GM19468 (cell line): ENCODE results near the gene UBE4B.
A peak's percentile ranks its signal among the peaks of the same experiment; 100 is the strongest.

Experiments
- ATAC-seq: cut with Tn5 transposase; IDR thresholded peaks from one replicate; pipeline ENCODE4 v1.9.1; 2021; ENCODE audit warnings: mild to moderate bottlenecking, moderate library complexity, moderate number of reproducible peaks; ENCODE audit not compliant: unreplicated experiment; ENCODE audit errors: extremely low read depth

UBE4B gene

DNA sequence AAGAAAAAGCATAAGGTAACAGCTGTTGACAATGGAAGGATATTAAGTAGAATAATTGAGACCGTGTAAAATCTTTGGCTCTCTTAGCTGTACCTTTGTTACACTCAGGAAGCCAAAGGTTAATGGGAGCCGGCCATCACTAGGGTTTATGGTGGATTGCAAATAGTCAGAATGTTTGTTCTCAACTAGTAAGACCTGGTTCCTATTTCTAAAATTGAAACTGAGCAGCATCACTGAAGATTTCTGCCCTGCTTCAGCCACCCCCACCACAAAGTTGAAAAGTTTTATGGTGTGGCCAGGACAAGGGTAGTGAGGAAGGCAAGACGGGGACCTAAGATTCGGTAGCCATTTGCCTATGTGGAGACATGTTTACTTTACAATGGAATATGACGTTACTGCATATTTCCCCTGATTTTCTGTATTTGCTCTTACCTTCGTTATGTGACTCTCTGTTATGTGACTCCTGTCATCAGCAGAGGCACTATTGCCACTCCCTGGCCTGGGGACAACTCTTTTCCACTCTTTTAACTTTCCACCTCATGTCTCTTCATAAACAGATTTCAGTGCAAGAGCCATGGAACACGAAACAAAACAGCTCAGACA, 136.3 kb downstream of the UBE4B start:
- no peak for ATAC-seq

DNA sequence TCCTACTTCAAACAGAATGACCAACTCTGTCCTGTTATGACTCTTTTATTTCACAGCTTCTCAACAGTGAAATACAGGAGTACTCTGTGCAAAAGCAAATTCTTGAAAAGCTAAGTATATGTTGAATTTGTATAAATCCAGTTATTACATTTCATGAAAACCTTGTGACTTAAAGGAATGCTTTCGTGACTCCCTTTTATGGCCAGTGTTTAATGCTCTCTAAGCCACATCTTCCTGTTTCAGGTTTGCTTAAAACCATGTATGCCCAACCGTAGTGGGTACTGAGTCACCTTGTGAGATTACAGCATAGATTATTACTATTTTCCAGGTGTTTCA, 137.4 kb downstream of the UBE4B start:
- ATAC-seq = peak; percentile 73

DNA sequence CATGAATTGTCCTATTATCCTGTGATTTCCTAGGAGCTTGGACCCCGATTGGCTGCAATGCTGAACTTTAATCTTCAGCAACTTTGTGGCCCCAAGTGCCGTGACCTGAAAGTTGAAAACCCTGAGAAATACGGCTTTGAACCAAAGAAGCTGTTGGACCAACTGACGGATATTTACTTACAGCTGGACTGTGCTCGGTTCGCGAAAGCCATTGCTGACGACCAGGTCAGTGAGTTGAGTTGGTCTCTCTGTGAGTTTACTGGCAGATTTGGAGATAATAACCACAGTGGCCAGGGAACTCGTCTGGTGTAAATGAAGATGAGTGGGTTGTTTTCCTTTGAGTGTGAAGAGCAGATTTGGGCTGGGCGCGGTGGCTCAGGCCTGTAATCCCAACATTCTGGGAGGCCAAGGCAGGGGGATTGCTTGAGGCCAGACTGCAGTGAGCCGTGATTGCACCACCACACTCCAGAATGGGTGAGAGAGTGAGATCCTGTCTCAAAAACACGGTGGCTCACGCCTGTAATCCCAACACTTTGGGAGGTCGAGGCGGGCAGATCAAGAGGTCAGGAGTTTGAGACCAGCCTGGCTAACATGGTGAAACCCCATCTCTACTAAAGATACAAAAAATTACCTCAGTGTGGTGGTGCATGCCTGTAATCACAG, 138.5 kb downstream of the UBE4B start:
- no peak for ATAC-seq

DNA sequence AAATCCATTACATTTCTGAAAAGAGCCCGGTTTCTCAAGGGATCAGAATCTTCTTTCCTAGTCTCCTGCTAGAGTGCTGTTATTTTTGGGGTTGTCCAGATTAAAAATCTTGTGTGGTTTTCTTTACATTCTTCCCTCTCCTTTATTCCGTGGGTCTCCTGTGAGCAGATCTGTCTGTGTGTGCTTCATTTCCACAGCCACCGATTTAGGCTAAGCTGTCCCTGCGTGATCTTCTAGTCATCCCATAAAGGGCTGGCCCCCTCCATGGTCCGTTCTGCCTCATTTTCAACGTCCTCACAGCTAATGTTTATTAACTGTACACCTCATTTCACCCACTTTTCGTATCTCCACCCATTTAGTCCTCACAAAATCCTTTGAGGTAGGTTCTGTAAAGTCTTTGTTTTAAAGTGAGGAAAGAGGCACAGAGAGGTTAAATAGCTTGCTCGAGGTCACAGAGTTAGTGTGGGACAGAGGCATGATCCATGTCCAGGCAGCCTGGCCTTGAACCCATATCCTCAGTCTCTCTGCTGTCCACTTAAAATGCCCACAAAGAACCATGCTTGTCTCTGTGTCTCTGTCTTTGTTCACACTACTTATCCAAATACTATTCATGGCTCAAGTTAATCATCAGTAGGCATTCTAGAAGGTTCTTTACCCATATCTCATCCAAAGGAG, 139.4 kb downstream of the UBE4B start:
- no peak for ATAC-seq

DNA sequence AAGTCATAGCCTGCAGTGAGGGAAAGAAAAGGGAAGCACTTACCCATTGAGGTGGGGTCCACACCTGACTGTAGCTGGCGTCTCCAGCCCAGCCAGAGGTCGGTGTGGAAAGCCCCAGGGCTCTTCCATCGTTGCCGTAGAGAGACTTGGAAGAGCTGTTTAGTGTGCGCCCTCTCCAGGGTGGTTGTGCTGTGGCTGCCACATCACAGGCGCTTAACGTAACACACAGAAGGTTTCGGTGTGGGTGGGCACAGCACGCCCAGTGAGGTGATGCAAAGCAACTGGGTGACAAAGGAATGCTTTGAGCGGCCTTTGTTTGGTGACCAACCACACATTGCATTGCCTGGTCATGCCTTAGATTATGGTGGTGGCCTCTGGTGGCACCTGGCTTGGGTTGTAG, 140.8 kb downstream of the UBE4B start:
- ATAC-seq = no peak

DNA sequence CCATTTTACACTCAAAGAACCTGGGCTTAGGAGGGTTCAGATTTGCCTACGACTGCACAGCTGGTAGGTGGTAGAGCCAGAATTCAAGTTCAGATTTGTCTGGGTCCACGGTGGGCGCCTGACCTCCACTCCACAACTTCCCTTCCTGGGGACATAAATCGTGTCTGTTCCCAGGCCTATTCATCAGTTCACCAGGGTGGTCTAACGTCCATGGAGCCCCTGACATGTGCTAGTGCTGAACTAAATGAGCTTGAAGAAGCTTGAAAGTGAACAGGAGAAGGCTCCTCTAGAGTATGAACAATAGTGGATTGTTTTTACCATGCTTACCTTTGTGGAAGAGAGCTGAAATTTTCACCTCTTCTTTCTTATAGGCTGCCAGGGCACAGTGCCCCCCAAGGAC, 145.1 kb downstream of the UBE4B start:
- ATAC-seq = no peak

DNA sequence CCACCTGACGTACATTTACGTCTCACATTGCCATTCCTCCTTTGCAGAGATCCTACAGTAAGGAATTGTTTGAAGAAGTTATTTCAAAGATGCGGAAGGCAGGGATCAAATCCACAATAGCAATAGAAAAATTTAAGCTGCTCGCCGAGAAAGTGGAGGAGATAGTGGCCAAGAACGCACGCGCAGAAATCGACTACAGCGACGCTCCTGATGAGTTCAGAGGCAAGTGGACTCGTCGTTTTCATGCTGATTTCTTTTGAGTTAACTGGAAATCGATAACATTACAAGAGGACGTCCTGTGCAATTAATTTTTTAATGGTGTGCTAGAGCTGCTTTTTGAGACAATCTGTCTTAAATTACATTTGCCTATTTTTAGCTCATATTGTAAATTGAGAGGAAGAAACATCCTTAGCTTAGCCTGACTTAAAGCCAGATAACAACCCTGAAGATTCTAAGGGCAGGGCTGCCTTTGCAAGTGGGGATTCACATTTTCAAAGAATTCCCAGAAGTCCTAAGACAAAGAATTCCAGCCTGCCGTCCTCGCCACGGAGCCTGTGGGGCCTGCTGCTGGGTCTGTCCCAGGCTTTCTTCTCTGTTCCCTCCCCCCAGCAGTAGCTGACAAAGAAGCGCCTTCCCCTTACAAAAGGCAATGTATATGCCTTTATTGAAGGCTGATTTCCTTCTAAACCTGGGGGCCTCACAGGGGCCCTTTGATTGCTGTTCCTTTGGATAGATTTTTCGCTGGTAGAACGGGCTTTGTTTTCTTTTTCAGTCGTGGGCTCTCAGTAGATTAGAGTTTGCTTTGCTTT, 146.0 kb downstream of the UBE4B start:
- no peak for ATAC-seq

DNA sequence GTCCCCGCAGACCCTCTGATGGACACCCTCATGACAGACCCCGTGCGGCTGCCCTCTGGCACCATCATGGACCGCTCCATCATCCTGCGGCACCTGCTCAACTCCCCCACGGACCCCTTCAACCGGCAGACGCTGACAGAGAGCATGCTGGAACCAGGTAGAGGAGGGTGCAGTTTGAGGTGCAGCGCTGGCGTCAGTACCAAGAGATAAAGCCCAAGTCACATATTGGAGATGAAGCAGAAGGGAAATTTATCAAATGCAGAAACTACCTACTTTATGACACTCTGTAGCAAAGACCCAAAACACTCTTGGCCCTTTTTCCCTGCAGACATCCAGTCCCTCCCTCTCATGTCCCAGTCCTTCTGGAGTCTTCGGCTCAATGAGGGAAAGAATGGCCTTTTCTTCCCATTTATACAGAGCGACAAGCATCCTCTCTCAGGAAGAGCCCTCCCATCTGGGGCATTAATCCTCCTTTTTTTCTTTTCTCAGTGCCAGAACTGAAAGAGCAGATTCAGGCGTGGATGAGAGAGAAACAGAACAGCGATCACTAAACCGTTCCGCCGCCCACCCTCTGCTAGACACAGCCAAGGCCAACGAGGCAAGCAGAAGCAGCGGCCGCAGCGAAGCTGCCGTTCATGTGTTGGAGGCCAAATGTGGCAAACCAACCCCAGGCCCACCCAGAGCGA, 146.8 kb downstream of the UBE4B start:
- ATAC-seq = no peak

DNA sequence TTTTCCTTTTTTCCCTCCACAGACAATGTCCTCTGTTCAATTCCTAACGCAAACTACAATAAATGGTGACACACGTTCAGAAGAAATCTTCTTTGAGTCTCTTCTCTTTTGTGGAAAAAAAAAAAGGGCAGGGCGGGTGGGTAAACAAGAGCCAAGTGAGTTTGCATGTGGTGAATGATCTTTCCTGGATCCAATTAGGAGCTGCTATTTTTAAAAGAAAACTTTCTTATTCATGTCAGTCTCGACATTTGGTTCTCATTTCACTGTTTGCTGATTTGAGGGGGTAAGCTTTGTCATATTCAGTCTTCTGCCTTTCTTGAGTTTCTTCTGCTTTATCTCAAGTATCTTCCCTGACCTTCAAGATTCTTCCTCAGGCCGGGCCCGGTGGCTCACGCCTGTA, 148.4 kb downstream of the UBE4B start:
- no peak for ATAC-seq

DNA sequence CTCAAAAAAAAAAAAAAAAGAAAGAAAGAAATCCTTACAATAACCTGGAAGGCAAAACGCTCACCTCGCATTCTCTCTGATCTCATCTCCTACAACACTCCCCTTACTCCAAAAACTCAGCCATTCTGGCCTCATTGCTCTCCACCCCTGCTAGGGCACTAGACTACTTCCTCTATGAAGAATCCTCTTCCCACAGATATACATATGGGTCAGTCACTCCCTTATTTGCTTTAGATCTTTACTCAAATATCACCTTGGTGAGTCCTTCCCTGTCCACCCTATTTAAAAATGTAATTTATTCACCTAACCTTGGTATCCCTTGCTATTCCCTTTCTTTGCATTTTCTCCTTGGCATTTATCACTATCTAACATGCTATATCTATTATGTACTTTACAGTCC, 153.0 kb downstream of the UBE4B start:
- ATAC-seq = no peak

DNA sequence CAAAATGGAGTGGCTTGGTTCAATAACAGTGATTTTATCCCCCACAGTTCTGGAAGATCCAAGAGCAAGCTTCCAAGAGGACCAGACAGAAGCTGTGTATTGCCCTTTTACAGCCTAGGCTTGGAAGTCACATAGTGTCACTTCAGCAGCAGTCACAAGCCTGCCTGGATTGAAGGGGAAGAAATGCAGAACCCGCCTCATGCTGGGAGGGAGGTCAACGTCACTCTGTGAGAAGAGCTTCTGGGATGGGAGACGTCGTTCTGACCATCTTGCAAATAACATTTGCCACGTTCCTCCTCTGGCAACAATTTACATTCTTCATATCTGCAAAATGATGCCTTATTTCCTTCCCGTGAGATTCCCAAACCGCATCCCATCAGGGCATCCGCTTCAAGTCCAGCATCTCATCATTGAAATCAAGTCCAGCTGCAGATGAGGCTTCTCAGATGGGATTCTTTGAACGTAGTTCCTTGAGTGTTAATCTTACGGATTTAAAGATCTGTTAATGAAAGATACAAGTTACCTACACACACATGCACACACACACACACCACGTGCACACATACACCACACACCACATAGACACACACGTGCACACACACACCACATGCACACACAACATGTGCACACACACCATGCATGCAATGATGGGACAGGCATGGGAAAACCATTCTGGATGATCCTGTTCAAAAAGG, 153.7 kb downstream of the UBE4B start:
- no peak for ATAC-seq

DNA sequence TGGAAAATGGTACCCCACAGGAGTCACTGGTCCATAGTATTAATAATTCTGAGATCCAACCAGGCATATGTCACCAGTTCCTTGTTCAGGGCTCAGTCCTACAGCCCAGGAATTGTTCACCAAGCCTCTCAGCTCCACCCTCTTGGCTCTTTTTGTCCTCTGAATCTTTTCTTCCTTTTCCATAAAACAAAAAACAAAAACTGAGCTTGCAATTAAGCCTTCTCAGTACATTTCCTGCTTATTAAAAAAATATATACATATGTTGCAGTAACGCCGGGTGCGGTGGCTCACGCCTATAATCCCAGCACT, 154.2 kb downstream of the UBE4B start:
- ATAC-seq = no peak

DNA sequence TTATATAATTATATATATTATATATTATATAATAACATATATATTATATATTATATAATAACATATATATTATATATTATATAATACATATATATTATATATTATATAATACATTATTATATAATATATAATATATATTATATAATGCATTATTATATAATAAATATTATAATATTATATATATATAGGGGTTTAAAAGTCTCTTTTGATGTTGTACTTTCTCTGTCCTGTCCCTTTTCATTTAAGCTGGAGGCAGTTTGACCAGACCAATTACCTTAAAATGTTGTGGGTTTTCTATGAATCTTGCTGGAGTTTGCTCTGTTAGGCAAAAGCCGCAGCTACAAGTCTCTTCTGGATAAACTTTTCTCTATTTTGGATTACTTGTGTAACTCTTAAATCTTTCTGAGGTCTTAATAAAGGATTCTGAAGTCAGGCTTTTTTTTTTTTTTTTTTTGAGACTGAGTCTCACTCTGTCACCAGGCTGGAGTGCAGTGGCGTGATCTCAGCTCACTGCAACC, 155.4 kb downstream of the UBE4B start:
- no peak for ATAC-seq

DNA sequence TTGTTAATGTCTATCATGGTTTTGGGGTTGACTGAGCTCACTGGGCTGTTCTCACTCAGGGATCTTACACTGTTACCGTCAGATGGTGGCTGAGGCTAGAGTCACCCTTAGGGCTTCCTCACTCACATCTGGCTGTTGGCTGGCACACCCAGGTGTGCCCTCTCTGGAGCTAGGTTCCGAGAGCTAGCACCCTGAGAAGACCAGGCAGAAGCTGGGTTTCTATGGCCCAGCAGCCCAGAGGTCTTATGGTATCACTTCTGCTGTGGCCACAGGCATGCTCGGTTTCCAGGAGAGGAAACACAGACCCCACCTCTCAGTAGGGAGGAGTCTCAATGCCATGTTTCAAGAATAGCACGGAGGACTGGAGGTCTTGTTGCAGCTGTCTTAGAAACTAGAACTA, 156.9 kb downstream of the UBE4B start:
- ATAC-seq = peak; percentile 59

DNA sequence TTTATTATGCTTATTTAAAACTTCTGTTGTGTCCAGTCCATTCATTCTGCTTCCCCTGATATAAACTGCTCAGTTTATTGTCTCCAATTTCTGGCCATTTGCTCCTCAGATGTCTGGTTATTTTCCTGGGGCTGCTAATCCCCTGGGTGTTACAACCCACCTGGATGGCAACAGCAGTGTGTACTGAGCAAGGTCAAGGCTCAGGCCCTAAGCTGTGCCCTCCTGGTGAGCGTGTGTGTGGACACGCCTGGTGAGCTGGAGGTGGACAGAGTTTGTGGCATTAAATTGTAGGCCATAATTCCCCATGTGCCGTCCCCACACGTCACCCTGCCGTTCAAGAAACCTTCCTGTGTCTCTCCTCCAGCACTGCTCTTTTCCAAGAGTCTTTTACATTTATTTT, 159.5 kb downstream of the UBE4B start:
- no peak for ATAC-seq

DNA sequence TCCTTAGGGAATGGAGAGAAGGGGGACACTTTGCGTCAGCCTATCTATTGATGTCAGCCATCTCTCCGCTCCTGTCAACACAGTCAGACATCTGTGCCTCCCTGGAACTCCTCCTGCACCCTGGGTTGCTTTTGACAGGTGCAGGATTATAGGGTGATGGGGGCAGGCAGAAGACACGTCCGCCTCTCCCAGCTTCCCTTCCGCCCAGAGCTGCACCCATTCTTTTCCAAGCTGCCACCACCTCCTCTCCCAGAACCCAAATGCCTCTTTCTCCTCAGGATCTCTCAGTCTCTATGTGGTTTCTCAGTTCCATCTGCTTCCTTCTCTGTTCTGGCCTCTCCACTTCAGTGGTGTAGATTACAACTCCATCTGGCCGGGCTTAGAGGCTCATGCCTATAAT, 160.5 kb downstream of the UBE4B start:
- ATAC-seq = no peak

DNA sequence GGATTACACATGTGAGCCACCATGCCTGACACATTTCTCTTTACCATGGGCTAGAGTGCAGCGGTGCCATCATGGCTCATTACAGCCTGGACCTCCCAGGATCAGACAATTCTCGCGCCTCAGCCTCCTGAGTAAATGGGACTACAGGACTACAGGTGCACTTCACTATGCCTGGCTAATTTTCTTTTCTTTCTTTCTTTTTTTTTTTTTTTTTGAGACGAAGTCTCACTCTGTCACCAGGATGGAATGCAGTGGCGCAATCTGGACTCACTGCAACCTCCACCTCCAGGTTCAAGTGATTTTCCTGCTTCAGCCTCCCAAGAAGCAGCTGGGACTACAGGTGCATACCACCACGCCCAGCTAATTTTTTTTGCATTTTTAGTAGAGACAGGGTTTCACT, 162.8 kb downstream of the UBE4B start:
- no peak for ATAC-seq

DNA sequence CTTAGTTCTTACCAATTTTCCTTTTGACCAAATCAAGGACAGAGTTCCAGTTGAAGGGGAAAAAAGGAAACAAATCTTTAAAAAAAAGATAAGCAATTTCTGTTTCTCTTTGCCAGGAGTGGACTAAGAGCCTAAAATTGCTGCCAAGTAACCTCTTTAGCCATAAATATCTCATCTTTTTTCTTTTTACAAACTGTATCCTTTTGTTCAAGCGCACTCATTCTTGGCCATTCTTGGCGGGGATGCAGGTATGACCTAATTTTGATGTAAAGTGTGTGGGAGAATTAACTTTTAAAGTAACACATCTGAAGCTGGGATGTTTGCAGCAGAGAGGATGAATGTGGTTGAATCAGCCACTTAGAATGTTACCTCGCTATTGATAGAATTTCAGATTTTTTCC, 164.2 kb downstream of the UBE4B start:
- ATAC-seq = no peak

DNA sequence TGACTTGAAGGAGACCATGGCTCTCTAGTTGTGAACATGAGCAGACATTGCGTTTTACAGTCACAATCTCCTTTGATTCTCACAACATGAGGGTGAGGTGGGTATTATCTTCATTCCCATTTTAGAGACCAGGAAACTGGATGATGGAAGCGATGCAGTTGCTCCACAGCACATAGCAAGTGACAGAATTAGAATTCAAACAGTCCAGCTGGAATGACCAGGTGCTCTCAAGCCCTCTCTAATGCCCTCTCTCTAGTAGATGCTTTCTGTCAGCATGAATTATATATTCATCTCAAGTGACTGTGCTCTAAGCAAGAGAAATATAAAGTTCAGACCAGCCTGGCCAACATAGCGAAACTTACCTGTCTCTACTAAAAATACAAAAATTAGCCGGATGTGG, 167.9 kb downstream of the UBE4B start:
- ATAC-seq = no peak
